Mesenchymal stem cell (in vitro differentiated cells and primary cell): Measurements from ENCODE around the gene ERFE.
A peak's percentile ranks its signal among the peaks of the same experiment; 100 is the strongest.

ENCODE experiments used
- DNase-seq: peaks from one replicate; pipeline ENCODE4 v3.0.0-alpha.2; 2013
- H2AFZ ChIP-seq: one replicate; pipeline ENCODE4 v1.6.1; 2013; ENCODE audit warnings: low read depth, mild to moderate bottlenecking, control low read depth, inconsistent platforms, low read length, moderate library complexity
- H2AK5ac ChIP-seq: 2 replicates; pipeline ENCODE4 v1.6.1; 2013; ENCODE audit warnings: low read length, moderate library complexity, mild to moderate bottlenecking, inconsistent platforms; ENCODE audit not compliant: severe bottlenecking
- H2BK120ac ChIP-seq: one replicate; pipeline ENCODE4 v1.6.1; 2013; ENCODE audit warnings: low read depth, mild to moderate bottlenecking, inconsistent platforms, low read length, moderate library complexity
- H2BK12ac ChIP-seq, 2 experiments: one replicate each; pipeline ENCODE4 v1.6.1; 2013; ENCODE audit warnings: inconsistent platforms in 2 of 2, low read length in 2 of 2, mild to moderate bottlenecking in 2 of 2, moderate library complexity in 2 of 2, control low read depth in 1 of 2
- H2BK15ac ChIP-seq: one replicate; pipeline ENCODE4 v1.6.1; 2013; ENCODE audit warnings: mild to moderate bottlenecking, low read depth, inconsistent platforms; ENCODE audit not compliant: poor library complexity, severe bottlenecking
- H2BK5ac ChIP-seq: 2 replicates; pipeline ENCODE4 v1.6.1; 2013; ENCODE audit warnings: low read depth, mild to moderate bottlenecking, low read length, control low read depth, inconsistent platforms; ENCODE audit not compliant: poor library complexity, severe bottlenecking
- H3K14ac ChIP-seq, 2 experiments: one replicate each; pipeline ENCODE4 v1.6.1; 2013; ENCODE audit warnings: inconsistent platforms in 2 of 2, low read length in 2 of 2, control low read depth in 1 of 2, mild to moderate bottlenecking in 1 of 2, moderate library complexity in 1 of 2
- H3K18ac ChIP-seq, 2 experiments: one replicate each; pipeline ENCODE4 v1.6.1; 2013; ENCODE audit warnings: inconsistent platforms in 2 of 2, low read length in 2 of 2, control low read depth in 1 of 2, low read depth in 1 of 2, mild to moderate bottlenecking in 1 of 2
- H3K23ac ChIP-seq, 2 experiments: one replicate each; pipeline ENCODE4 v1.6.1; 2013; ENCODE audit warnings: inconsistent platforms in 2 of 2, low read length in 2 of 2, mild to moderate bottlenecking in 2 of 2, moderate library complexity in 2 of 2, control low read depth in 1 of 2
- H3K27ac ChIP-seq: 2 replicates; pipeline ENCODE4 v1.5.1; 2013; ENCODE audit warnings: mild to moderate bottlenecking, moderate library complexity, low read length, control low read depth, inconsistent platforms; ENCODE audit not compliant: poor library complexity, severe bottlenecking
- H3K27me3 ChIP-seq, 2 experiments: 2 replicates each; pipeline versions ENCODE4 v1.6.1 to v1.7.0; 2013; ENCODE audit warnings: low read length in 2 of 2, mild to moderate bottlenecking in 2 of 2, moderate library complexity in 2 of 2, control low read depth in 1 of 2, inconsistent platforms in 1 of 2; ENCODE audit not compliant: control insufficient read depth in 1 of 2, insufficient read depth in 1 of 2
- H3K36me3 ChIP-seq, 2 experiments: 2 replicates each; pipeline versions ENCODE4 v1.6.1 to v1.7.0; 2013; ENCODE audit warnings: low read length in 2 of 2, control low read depth in 1 of 2, inconsistent platforms in 1 of 2, low read depth in 1 of 2, mild to moderate bottlenecking in 1 of 2; ENCODE audit not compliant: insufficient read depth in 2 of 2, control insufficient read depth in 1 of 2
- H3K4ac ChIP-seq, 2 experiments: one replicate each; pipeline ENCODE4 v1.6.1; 2013; ENCODE audit warnings: inconsistent platforms in 2 of 2, low read length in 2 of 2, mild to moderate bottlenecking in 2 of 2, moderate library complexity in 2 of 2, control low read depth in 1 of 2, low read depth in 1 of 2
- H3K4me1 ChIP-seq: 2 replicates; pipeline ENCODE4 v1.6.1; 2013; ENCODE audit warnings: low read depth, low read length, control low read depth; ENCODE audit not compliant: control insufficient read depth, insufficient read depth
- H3K4me2 ChIP-seq: 2 replicates; pipeline ENCODE4 v1.6.1; 2013; ENCODE audit warnings: low read length, mild to moderate bottlenecking, inconsistent platforms; ENCODE audit not compliant: poor library complexity, severe bottlenecking
- H3K4me3 ChIP-seq, 2 experiments: 2 replicates each; pipeline versions ENCODE4 v1.5.1 to v1.7.0; 2013; ENCODE audit warnings: low read length in 2 of 2, mild to moderate bottlenecking in 2 of 2, control low read depth in 1 of 2, low read depth in 1 of 2; ENCODE audit not compliant: insufficient read depth in 1 of 2
- H3K79me1 ChIP-seq: replicated peaks from 2 replicates; pipeline ENCODE4 v1.6.1; 2013; ENCODE audit warnings: mild to moderate bottlenecking, control low read depth, low read length, inconsistent platforms; ENCODE audit not compliant: poor library complexity, severe bottlenecking
- H3K9ac ChIP-seq: 2 replicates; pipeline ENCODE4 v1.7.0; 2013; ENCODE audit warnings: mild to moderate bottlenecking, low read length, moderate library complexity
- H3K9me3 ChIP-seq: 2 replicates; pipeline ENCODE4 v1.7.0; 2013; ENCODE audit warnings: mild to moderate bottlenecking, low read length; ENCODE audit not compliant: control insufficient read depth
- H4K8ac ChIP-seq: one replicate; pipeline ENCODE4 v1.6.1; 2013; ENCODE audit warnings: inconsistent platforms, mild to moderate bottlenecking, low read length, moderate library complexity
- H4K91ac ChIP-seq: one replicate; pipeline ENCODE4 v1.6.1; 2013; ENCODE audit warnings: mild to moderate bottlenecking, low read length, inconsistent platforms
- WGBS: methylation state at CpG from one replicate; pipeline ENCODE4 v1.1.7; 2013; ENCODE audit warnings: mixed read lengths; 5-methylcytosine and 5-hydroxymethylcytosine counted together

The ERFE gene

DNA sequence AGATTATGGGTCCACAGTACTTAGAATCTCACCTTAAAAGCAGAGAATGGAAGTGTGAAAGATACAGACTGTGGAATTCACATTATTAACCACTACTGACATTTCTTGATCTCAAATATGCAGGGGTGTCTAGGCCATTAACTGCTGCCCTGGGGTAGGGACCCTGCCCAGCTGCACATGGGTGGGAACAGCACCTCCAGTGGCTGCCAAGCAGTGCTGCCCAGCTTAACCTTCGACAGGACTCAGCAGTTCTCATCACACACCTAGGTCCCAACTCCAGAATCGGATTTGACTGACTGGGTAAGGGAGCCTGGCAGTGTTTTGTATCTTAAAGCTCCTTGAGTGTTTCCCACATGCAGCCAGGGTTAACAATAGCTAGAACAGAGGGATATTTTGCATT lies 14.9 kb downstream of the ERFE start:
- peaks cover 20% of the 10 kb centered on the region for H3K4me1 ChIP-seq
- WGBS: 100% methylated on average over 2 of the region's 2 CpGs

DNA sequence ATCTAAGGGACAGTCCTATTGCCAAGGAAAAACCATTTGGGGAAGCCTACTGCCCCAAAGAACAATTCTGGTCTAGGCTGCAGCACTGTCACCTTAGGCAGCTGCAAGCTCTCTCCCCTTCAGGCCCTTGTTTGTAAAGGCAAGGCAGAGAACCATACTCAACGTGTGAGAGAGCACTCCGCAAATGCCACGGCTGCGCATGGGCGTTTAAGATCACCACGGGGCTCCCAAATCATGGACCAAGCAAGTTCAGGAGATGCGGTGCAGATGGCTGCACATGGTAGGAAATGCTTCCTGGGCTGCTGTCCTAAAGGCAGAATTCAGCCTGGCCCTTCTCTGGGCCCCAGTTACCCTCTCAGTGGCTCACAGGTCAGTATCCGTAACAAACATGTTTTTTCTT lies 15.5 kb downstream of the ERFE start:
- Histone ChIP-seq H2BK15ac (peak overlapping the region; percentile 64), H3K79me1 (peaks cover 30% of the 10 kb centered on the region), H3K4me3 (no peak overlapping the region), H3K27ac (no peak overlapping the region), H2AFZ (no peak overlapping the region), H2BK5ac (no peak overlapping the region), H2BK120ac (no peak overlapping the region), H3K4ac (no peak overlapping the region), H4K8ac (peak overlapping the region; percentile 9), H3K4me1 (peaks cover 16% of the 10 kb centered on the region), H2BK12ac (no peak overlapping the region), H2AK5ac (no peak overlapping the region), H3K14ac (no peak overlapping the region), H3K9me3 (no peaks in the 10 kb centered on the region), H3K23ac (no peak overlapping the region), H3K27me3 (no peaks in the 10 kb centered on the region), H3K18ac (no peak overlapping the region), H3K4me2 (no peak overlapping the region), H4K91ac (no peak overlapping the region), H3K36me3 (peaks cover 53 to 74% of the 10 kb centered on the region in 2 experiments), H3K9ac (no peak overlapping the region)
- DNase-seq: no peak
- WGBS: 95% methylated on average over 7 of the region's 8 CpGs

More for the DNA sequence above, 14.9 kb downstream of the ERFE start:
- no peak overlapping the region for H2AFZ ChIP-seq
- H3K23ac ChIP-seq: no peak overlapping the region
- no peak overlapping the region for H4K91ac ChIP-seq
- no peaks in the 10 kb centered on the region for H3K27me3 ChIP-seq
- no peak overlapping the region for H3K4me3 ChIP-seq
- no peak overlapping the region for H3K4me2 ChIP-seq
- no peak overlapping the region for H4K8ac ChIP-seq
- no peak overlapping the region for H2BK120ac ChIP-seq
- no peak overlapping the region for H2BK5ac ChIP-seq
- H2BK12ac ChIP-seq: no peak overlapping the region
- peaks cover 30% of the 10 kb centered on the region for H3K79me1 ChIP-seq
- H3K18ac ChIP-seq: no peak overlapping the region
- no peak overlapping the region for H2BK15ac ChIP-seq
- no peak overlapping the region for H3K4ac ChIP-seq
- H3K36me3 ChIP-seq: peaks cover 50 to 74% of the 10 kb centered on the region in 2 experiments
- H3K9me3 ChIP-seq: no peaks in the 10 kb centered on the region
- no peak overlapping the region for H2AK5ac ChIP-seq
- no peak overlapping the region for H3K27ac ChIP-seq
- DNase-seq: no peak
- no peak overlapping the region for H3K9ac ChIP-seq
- no peak overlapping the region for H3K14ac ChIP-seq

DNA sequence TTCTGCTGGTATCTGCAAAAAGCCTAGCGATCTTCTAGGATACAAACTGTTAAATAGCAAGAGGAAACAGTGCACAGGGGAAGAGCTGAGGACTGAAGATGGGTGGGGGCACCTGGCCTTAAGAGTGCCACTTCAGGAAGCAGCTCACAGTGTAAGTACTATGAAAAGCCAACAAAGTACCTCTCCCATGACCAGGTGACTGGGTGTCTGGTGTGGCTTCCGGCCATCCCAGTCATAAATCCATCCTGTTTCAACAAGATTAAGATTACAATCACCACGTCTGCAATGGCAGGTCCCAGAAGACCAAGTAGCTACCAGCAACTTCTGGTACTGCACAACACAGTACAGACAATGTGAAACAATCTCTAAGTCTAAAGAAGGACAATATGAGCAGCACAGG lies 15.9 kb downstream of the ERFE start:
- Histone ChIP-seq H3K4ac (no peak overlapping the region), H3K4me2 (no peak overlapping the region), H3K23ac (peak overlapping the region in 1 of 2 experiments; percentile 27), H3K9ac (no peak overlapping the region), H3K18ac (no peak overlapping the region), H2AK5ac (no peak overlapping the region), H3K14ac (no peak overlapping the region), H4K8ac (no peak overlapping the region), H2BK5ac (no peak overlapping the region), H3K4me1 (peaks cover 14% of the 10 kb centered on the region), H2BK12ac (no peak overlapping the region), H2AFZ (no peak overlapping the region), H3K27ac (no peak overlapping the region), H2BK120ac (no peak overlapping the region), H3K79me1 (peaks cover 31% of the 10 kb centered on the region), H3K4me3 (no peak overlapping the region), H4K91ac (no peak overlapping the region), H3K36me3 (peaks cover 54 to 78% of the 10 kb centered on the region in 2 experiments), H3K27me3 (no peaks in the 10 kb centered on the region), H2BK15ac (no peak overlapping the region), H3K9me3 (no peaks in the 10 kb centered on the region)
- DNase-seq: no peak
- 82% methylated on average over 3 of the region's 3 CpGs for WGBS

DNA sequence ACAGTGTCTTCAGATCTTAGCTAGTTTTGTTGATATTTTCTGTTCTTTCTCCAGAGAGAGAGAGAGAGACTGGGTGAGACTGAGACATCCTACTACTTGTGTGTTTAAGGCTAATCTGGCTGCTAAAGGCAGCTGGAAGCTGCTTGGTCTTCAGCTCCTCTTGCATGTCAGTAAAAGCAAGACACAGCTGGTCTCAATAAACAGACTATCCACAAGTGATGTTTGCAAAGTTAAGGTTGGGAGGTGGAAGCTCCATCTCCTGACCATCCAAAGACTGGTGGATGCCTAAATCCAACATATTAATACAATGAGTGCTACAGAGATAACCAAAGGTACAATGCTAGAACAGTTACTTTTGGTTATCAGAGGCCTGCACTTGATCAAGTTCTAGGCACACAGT lies 17.8 kb downstream of the ERFE start:
- no peak overlapping the region for H2AFZ ChIP-seq

More for the DNA sequence above, 17.8 kb downstream of the ERFE start:
- Histone ChIP-seq H4K8ac (no peak overlapping the region), H3K23ac (no peak overlapping the region), H3K79me1 (peaks cover 37% of the 10 kb centered on the region), H3K4me1 (peaks cover 5% of the 10 kb centered on the region), H3K14ac (no peak overlapping the region), H3K4me2 (no peak overlapping the region), H3K9me3 (no peaks in the 10 kb centered on the region), H4K91ac (no peak overlapping the region), H3K4me3 (no peak overlapping the region), H3K36me3 (peaks cover 58 to 87% of the 10 kb centered on the region in 2 experiments), H3K27me3 (no peaks in the 10 kb centered on the region), H3K27ac (no peak overlapping the region), H2BK15ac (no peak overlapping the region), H2BK12ac (no peak overlapping the region), H3K18ac (no peak overlapping the region), H2AK5ac (no peak overlapping the region), H2BK5ac (no peak overlapping the region), H3K9ac (no peak overlapping the region), H3K4ac (no peak overlapping the region), H2BK120ac (no peak overlapping the region)
- peak; percentile 82 for DNase-seq
